HG02759 (cell line): ENCODE measurements around the gene OSBPL10.

ENCODE experiments used
- ATAC-seq: cut with Tn5 transposase; IDR thresholded peaks from one replicate; pipeline ENCODE4 v1.9.1; 2021; ENCODE audit warnings: mild to moderate bottlenecking, moderate library complexity; ENCODE audit not compliant: unreplicated experiment

OSBPL10 gene

GRCh38 chr3:31680072-31680870 is 300.8 kb downstream of the OSBPL10 start:
- no peak for ATAC-seq

DNA sequence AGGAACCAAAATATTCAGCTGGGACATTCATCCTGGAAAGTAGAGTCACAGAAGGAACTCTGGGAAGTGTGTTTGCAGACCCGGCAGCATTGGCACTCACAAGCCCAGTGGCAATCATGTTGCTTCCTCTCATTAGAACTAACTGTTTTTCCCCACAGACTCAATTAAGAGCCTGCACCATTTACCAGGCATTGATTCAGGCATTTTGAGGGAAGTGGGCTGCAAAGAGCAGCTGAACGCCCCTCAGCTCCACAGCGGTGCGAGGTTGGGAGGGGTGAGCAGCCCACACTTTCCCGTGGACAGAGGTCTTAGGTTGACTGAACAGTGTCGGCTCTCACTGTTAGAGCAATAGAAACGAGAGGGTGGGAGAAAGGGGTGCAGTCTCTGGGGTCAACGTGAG is 304.5 kb downstream of the OSBPL10 start:
- no peak for ATAC-seq

GRCh38 chr3:31673950-31674349 is 307.1 kb downstream of the OSBPL10 start:
- no peak for ATAC-seq

DNA sequence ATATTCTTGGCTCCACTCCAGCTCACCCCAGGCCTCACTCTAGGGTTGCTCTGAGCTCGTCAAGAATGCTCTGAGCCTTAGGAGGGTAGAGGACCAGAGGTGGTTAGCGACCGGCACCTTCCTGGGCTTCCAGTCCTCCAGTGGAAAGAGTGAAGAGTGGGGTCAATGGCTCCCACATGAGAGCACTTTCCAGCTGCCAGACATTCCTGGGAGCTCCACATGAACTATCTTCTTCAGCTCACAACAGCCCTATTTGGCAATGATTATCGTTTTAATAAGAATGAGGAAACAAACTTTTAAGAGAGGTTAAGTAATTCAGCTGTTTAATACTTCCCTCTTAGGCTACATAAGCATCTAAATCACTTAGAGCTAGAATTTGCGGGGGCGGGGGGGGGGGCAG is 309.1 kb downstream of the OSBPL10 start:
- no peak for ATAC-seq

DNA sequence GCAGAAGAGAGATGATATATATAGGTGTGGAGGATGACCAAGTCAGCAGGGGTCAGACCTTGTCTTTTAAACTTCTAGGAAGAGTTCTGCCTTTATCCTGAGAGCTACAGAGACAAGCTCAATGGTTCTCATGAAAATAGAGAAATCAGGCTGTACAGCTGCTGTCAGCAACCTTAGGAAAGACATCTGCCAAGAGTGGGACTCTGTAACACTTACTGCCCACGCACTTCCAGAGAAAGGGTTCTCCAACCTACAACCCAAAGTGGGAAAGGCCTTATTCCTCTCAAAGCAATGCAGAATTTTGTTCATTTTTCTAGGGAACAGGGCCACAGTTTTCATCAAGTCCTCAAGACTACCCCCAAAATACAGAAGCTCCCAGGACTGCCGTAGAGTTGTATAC is 309.6 kb downstream of the OSBPL10 start:
- no peak for ATAC-seq

- ATAC-seq = no peak
These were observed 310.3 kb downstream of the OSBPL10 start for GRCh38 chr3:31670722-31671121.

DNA sequence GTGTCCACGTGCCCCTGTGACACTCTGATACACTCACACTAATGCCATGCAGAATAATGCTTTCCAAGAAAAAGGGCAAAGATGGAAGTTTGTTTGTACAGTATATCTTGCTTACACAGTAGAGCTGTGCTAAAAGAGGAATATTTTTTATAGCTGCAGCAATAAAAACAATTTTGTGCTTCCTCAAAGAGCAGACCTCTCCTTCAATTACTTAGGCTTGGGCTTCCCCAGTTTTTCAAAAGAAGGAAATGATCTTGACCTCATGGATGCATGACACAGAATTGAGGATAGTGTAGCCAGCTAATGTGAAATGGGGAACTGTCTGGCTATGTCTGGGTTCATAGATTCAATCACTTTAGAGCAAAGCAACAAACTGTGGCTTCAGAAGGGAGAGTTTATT is 310.9 kb downstream of the OSBPL10 start:
- ATAC-seq = no peak

- ATAC-seq = no peak
These were observed 312.8 kb downstream of the OSBPL10 start for GRCh38 chr3:31668242-31668641.

GRCh38 chr3:31667582-31667981 is 313.5 kb downstream of the OSBPL10 start:
- no peak for ATAC-seq

GRCh38 chr3:31664031-31664430 is 317.0 kb downstream of the OSBPL10 start:
- no peak for ATAC-seq

GRCh38 chr3:31661993-31662670 is 318.9 kb downstream of the OSBPL10 start:
- no peak for ATAC-seq

- no peak for ATAC-seq
These were observed 319.8 kb downstream of the OSBPL10 start for GRCh38 chr3:31661286-31661685.

GRCh38 chr3:31659246-31659645 is 321.8 kb downstream of the OSBPL10 start:
- ATAC-seq = no peak

- ATAC-seq = no peak
These were observed 326.1 kb downstream of the OSBPL10 start for GRCh38 chr3:31654998-31655397.

- no peak for ATAC-seq
These were observed 327.6 kb downstream of the OSBPL10 start for GRCh38 chr3:31653464-31653863.

DNA sequence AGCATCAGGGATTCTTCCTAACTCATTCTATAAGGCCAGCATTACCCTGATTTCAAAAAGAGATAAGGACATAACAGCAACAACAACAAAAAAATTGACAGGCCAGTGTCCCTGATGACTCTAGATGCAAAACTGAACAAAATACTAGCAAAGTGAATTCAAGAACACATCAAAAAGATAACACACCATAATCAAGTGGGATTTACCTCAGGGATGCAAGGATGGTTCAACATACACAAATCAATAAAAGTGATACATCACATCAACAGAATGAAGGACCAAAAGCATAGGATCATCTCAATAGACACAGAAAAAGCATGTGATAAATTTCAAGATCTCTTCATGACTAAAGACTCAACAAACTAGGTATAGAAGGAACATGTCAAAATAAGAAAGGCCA is 328.8 kb downstream of the OSBPL10 start:
- no peak for ATAC-seq

DNA sequence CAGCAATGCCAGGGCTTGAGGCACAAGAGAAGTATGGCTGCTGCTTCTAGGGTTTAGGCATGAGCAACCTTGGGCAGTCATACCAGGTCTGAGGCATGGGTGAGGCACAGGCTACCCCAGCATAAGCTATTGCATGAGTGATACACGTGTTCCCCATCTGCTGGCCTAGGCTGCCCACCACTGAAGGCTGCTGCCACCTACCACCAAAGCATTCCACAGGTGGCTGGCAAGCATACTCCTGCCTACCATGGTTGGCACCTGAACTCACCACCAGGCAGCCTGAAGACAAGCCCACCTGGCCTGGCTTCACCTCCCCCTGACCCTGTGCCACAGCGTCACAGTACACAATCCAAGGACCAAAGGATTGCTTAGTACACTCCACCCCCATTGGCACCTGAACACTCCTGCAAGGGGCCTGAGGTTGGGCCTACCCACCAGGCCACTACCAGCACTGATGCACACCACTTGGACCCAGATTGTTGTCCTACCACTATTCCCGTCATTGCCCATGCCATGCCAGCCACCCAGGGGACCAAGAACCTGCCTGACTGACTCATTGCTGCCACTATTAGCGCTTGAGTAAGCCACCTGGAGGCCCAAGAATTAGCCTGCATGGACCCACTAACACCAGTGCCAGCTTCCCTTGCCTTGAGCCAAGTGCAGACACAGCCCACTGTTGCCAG is 332.6 kb downstream of the OSBPL10 start:
- no peak for ATAC-seq

DNA sequence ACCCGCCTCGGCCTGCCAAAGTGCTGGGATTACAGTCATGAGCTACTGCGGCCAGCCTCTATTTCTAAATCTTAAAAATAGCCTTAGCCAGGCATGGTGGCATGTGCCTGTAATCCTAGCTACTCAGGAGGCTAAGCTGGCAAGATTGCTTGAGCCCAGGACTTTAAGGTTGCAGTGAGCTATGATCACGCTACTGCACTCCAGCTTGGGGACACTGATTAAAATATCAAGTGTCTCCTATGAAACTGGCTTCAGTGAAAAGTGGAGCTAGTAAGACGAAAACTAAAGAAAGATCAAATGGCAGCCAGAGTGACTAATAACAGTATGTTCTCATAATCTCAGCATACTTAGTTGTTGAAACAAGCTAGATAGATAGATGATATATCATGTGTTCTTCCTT is 335.8 kb downstream of the OSBPL10 start:
- ATAC-seq = no peak

DNA sequence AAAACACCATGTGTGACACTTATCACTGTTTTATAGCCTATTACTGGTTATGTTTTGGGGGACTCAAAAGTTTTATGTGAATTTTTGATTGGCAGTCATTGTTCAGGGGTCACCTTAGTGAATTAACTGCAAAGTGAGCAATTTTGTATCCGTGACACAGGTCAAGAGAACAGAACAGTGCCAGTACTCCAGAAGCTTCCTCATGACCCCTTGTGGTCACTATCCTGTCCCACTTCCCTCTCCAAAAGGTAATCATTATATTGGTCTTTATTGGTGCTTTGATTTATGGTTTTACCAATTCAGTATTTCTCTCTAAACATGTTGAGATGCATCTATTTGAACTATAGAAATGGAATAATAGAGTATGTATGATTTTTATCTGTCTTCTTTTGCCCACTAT is 341.2 kb downstream of the OSBPL10 start:
- ATAC-seq = no peak

DNA sequence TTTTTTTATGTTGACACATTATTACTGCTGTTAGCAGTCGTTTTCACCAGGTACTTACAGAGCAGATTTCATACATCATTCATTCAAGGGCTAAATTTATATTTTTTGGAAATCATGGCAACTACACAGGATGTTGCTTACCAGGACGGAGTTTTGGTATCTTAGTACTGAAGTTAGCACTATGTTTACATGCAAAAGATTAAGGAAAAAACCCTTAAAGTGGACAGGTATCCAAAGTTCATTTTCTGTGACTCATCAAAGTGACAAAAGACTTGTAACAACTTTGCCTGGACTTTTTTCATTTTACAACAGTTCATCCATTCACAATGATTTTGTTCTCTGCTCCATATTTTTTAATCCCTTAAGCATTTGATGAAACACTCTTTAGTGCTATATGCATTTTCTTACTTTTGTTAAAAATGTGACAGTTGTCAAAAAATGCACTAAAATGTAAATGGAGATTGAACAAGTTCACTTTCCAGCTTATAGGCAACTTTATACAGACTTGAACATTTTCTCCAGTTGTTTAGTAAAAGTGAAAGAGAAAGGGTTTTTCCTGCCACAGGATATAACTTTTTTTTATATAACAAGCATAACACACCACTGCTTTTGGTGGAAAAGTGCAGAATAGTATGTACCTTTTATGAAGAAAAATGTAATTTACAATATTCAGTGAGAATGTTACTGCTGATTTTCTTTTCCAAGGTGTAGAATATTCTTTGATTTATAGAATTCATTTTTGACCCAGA is 344.2 kb downstream of the OSBPL10 start:
- ATAC-seq = no peak

DNA sequence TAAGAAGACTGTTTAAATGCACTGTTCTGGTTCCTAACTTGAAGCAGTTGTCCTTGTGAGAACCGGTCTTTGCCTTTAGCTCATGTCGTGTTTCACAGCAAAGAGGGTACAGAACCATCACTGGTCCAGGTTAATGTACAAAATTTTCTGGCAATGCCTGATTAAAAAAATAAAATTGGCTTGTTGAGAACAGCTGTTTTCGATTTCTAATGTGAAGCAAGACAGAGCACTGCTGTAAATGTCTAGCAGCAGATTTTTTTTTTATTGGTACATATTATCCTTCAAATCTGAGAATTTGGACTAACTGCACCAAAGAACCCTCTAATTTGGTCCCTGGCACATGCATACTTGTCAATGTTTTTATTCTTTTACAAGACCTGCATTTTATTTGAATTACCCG is 345.0 kb downstream of the OSBPL10 start:
- no peak for ATAC-seq
